Large intestine (tissue), 3 donors: ENCODE measurements around the gene TGOLN2. TPM values are rescaled to one million over a fixed set of nuclear protein-coding genes. Genes with fewer than 3 reads are reported as not detected.
"Not testable (repeated sequence)": the region's sequence is repeated elsewhere in the genome, so short reads cannot be mapped to it uniquely, and the experiment has no call there.

Source experiments
- DNase-seq, 2 donors: peaks; one replicate each; pipeline versions ENCODE4 v3.0.0 to v3.0.0-alpha.2; 2013
- H3K27ac ChIP-seq: one replicate; pipeline ENCODE4 v1.5.1; 2013; ENCODE audit warnings: low read length
- H3K27me3 ChIP-seq: 2 replicates; pipeline ENCODE4 v1.6.1; 2013; ENCODE audit warnings: low read length; ENCODE audit not compliant: control insufficient read depth, insufficient read depth
- H3K36me3 ChIP-seq: 2 replicates; pipeline ENCODE4 v1.6.1; 2013; ENCODE audit warnings: low read length; ENCODE audit not compliant: control insufficient read depth, insufficient read depth
- H3K4me1 ChIP-seq: one replicate; pipeline ENCODE4 v1.6.1; 2013; ENCODE audit warnings: low read length; ENCODE audit not compliant: control insufficient read depth, insufficient read depth
- H3K4me3 ChIP-seq: one replicate; pipeline ENCODE4 v1.5.1; 2013; ENCODE audit warnings: low read length
- H3K9me3 ChIP-seq: one replicate; pipeline ENCODE4 v1.6.1; 2013; ENCODE audit warnings: mild to moderate bottlenecking, low read depth, low read length, moderate library complexity; ENCODE audit not compliant: control insufficient read depth
- WGBS: methylation state at CpG from one replicate; pipeline ENCODE4 v1.1.5; 2013; ENCODE audit warnings: low lambda C conversion rate; ENCODE audit not compliant: insufficient coverage; 5-methylcytosine and 5-hydroxymethylcytosine counted together
- polyA plus RNA-seq: library from polyadenylated mRNA; unstranded; fragments of 120-200 nt; gene quantifications from one replicate; pipeline ENCODE4 v1.2.1, GENCODE V29; 2013

TGOLN2 gene
- polyA plus RNA-seq, 1 donor = 147 TPM

DNA sequence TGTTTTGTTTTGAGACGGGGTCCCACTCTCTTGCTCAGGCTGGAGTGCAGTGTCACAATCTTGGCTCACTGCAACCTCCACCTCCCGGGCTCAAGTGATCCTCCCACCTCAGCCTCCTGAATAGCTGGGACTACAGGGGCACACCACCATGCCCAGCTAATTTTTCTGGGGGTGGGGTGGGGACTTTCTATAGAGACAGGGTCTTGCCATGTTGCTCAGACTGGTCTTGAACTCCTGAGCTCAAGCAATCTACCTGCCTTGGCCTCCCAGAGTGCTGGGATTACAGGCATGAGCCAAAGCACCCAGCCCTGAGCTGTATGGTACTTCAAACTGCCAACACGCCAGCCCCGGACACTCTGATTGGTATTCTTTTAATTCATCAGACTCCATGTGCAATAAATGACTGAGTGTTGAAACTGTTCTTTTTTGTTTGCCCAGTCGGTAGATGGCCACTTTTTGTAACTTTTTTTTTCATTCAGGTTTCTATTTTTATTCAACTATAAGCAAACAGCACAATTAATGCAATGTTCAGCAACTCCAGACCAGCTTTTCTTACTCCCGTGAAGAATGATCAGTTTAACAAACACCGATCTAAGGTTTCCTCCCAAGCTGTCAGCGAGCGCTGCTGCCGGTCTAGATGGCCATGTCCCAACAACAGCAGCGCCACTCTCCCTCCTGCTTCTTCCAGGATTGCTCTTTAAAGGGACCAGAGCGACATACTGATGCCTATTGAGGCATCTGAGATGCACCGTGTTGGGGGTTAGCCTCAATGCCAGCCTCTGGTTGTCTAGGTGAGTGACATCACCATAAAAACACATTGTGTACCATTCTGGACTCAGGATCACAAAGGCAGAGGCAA is 12.5 kb upstream of the TGOLN2 start:
- WGBS = 45% methylated on average over 2 of the region's 13 CpGs

GRCh38 chr2:85334928-85335327 is 7.1 kb upstream of the TGOLN2 start:
- peak overlapping the region; percentile 24 for H3K27ac ChIP-seq

More for the DNA sequence above, 12.5 kb upstream of the TGOLN2 start:
- peaks cover 25% of the 10 kb centered on the region for H3K36me3 ChIP-seq
- no peak for DNase-seq
- no peaks in the 10 kb centered on the region for H3K9me3 ChIP-seq
- no peak overlapping the region for H3K27ac ChIP-seq
- H3K27me3 ChIP-seq = no peaks in the 10 kb centered on the region
- peaks cover 2% of the 10 kb centered on the region for H3K4me1 ChIP-seq
- no peak overlapping the region for H3K4me3 ChIP-seq

GRCh38 chr2:85333877-85334276 is 6.1 kb upstream of the TGOLN2 start:
- no CpG with 5 or more reads among the region's 4 CpGs for WGBS
- not testable (repeated sequence) for H3K4me3 ChIP-seq, DNase-seq

More at GRCh38 chr2:85334928-85335327, 7.1 kb upstream of the TGOLN2 start:
- Histone ChIP-seq H3K27me3 (no peaks in the 10 kb centered on the region), H3K4me1 (peaks cover 2% of the 10 kb centered on the region), H3K9me3 (peaks cover 4% of the 10 kb centered on the region), H3K36me3 (no peaks in the 10 kb centered on the region), H3K4me3 (no peak overlapping the region)
- WGBS = 20% methylated on average over 2 of the region's 2 CpGs
- peak in 1 of 2 donors; percentile 76 for DNase-seq

GRCh38 chr2:85330839-85331636 is 3.2 kb upstream of the TGOLN2 start:
- Histone ChIP-seq H3K36me3 (peaks cover 4% of the 10 kb centered on the region), H3K27me3 (no peaks in the 10 kb centered on the region), H3K4me3 (no peak overlapping the region), H3K9me3 (peaks cover 4% of the 10 kb centered on the region), H3K27ac (no peak overlapping the region), H3K4me1 (peaks cover 9% of the 10 kb centered on the region)
- 83% methylated on average over 1 of the region's 13 CpGs for WGBS
- no peak for DNase-seq

More at GRCh38 chr2:85333877-85334276, 6.1 kb upstream of the TGOLN2 start:
- H3K9me3 ChIP-seq, H3K4me1 ChIP-seq, H3K36me3 ChIP-seq, H3K27me3 ChIP-seq, H3K27ac ChIP-seq: not testable (repeated sequence)

- no CpG with 5 or more reads among the region's 3 CpGs for WGBS
- not testable (repeated sequence) for DNase-seq
These were observed 1.9 kb upstream of the TGOLN2 start for GRCh38 chr2:85329701-85330100.

DNA sequence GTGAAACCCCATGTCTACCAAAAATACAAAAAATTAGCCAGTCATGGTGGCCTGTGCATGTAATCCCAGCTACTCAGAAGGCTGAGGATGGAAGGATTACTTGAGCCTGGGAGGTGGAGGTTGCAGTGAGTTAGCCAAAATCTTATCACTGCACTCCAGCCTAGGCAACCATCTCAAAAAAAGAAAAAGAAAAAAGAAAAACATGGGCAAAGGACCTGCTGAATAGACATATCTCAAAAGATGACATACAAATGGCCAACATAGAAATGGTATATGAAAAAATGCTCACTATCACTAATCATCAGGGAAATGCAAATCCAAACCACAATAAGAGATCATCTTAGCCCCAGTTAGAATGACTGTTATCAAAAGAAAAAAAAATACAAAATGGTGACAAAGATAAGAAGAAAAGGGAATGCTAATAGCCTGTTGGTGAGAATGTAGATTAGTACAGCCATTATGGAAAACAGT is 1.4 kb upstream of the TGOLN2 start:
- Histone ChIP-seq H3K4me1 (peaks cover 19% of the 10 kb centered on the region), H3K36me3 (peaks cover 8% of the 10 kb centered on the region), H3K9me3 (peaks cover under 1% of the 10 kb centered on the region), H3K27me3 (no peaks in the 10 kb centered on the region), H3K4me3 (no peak overlapping the region), H3K27ac (no peak overlapping the region)
- DNase-seq = no peak

More at GRCh38 chr2:85329701-85330100, 1.9 kb upstream of the TGOLN2 start:
- not testable (repeated sequence) for H3K9me3 ChIP-seq, H3K27me3 ChIP-seq, H3K27ac ChIP-seq, H3K36me3 ChIP-seq, H3K4me3 ChIP-seq
- H3K4me1 ChIP-seq = peaks cover 14% of the 10 kb centered on the region

DNA sequence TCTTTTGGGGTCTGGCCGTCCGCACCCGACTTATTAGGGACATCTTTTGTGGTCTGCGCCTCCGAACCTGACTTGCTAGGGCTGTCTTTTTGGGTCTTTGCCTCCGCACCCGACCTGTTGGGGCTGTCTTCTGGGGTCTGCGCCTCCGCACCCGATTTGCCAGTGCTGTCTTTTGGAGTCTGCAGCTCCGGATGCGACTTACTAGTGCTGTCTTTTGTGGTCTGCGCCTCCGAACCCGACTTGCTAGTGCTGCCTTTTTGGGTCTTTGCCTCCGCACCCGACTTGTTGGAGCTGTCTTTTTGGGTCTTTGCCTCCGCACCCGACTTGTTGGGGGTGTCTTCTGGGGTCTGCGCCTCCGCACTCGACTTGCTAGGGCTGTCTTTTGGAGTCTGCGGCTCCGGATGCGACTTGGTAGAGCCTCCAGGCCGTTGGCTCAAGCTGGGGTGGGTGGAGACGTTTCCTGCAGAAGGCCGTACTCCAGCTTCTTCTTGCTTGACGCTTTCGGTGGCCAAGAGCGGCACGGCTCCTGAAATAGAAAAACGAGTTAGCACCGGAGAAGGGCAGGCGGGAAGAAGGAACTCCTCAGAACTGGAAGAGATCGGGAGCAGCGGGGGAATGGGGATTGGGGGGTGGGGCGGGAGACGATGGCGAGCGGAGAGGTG is 498 bp downstream of the TGOLN2 start:
- Histone ChIP-seq H3K36me3 (peaks cover 25% of the 10 kb centered on the region), H3K4me1 (peaks cover 28% of the 10 kb centered on the region), H3K9me3 (no peaks in the 10 kb centered on the region)

DNA sequence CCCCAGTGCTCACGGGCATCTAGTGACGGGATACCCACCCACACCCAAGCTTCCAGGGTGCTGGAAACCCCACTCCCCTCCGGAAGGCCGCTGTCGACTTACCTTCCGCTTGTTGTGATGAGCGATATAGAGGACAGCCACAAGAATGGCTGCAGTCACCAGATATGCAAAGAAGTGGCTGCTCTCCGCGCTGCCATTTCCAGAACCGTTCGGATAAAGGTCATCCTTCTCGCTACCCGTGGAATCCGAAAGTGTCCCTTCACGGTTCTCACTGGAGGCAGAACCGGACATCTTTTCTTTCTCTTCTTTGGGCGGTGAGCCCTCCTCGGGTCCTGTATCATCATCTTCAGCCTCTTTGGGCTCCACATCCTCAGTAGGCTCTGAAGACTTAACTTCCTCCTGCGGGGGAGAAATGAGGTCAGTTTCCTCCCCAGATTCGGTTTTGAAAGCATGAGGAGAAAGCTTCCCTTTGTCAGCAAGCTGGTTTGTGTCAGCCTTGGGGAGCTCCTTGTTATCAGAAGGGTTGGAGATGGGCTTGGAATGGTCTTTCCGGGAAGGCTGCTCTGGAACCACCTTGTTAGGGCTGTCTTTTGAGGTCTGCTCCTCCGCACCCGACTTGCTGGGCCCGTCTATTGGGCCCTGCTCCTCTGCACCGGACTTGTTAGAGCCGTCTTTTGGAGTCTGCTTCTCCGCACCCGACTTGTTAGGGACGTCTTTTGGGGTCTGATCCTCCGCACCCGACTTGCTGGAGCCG is 1.2 kb downstream of the TGOLN2 start:
- 60% methylated on average over 1 of the region's 32 CpGs for WGBS
- DNase-seq = peak in 1 of 2 donors; percentile 59
- Histone ChIP-seq H3K4me3 (peak overlapping the region; percentile 82), H3K36me3 (peaks cover 32% of the 10 kb centered on the region), H3K4me1 (peaks cover 32% of the 10 kb centered on the region), H3K27ac (peak overlapping the region; percentile 97), H3K27me3 (no peaks in the 10 kb centered on the region), H3K9me3 (no peaks in the 10 kb centered on the region)

More for the DNA sequence above, 498 bp downstream of the TGOLN2 start:
- Histone ChIP-seq H3K4me3 (peak overlapping the region; percentile 82), H3K27me3 (no peaks in the 10 kb centered on the region), H3K27ac (peak overlapping the region; percentile 97)
- DNase-seq = peak; percentile 41 to 66
- WGBS = no CpG with 5 or more reads among the region's 41 CpGs

GRCh38 chr2:85325466-85325811 is 2.4 kb downstream of the TGOLN2 start:
- Histone ChIP-seq H3K27ac (peak overlapping the region; percentile 97), H3K27me3 (no peaks in the 10 kb centered on the region), H3K4me3 (peak overlapping the region; percentile 82), H3K4me1 (peaks cover 32% of the 10 kb centered on the region), H3K9me3 (no peaks in the 10 kb centered on the region), H3K36me3 (peaks cover 42% of the 10 kb centered on the region)
- no peak for DNase-seq
- WGBS = no CpG with 5 or more reads among the region's 9 CpGs
